Measurements from ENCODE around the gene DDX24. TPM values are rescaled to one million over a fixed set of nuclear protein-coding genes. Genes with fewer than 3 reads are reported as not detected.

The DDX24 gene
- total and polyA plus RNA-seq, 9 of the 15 experiments (the other 6 are each of a cell fraction or from before 2014, with no cell fraction given), result 82.4 to 175 (median 122) TPM

- no peak overlapping the region for H3K9ac ChIP-seq (ENCODE audit: insufficient read depth in 1 of 2, low read depth in 2 of 2, low read length in 2 of 2)
- ATAC-seq (no peak), DNase-seq (ENCODE audit: extremely low read depth in 1 of 4, low spot score in 3 of 4) (no peak), FAIRE-seq (no peak)
- H3K4me1 ChIP-seq (replicated peaks in 1 of 2; ENCODE audit: control insufficient read depth in 2 of 2, insufficient read depth in 2 of 2, low read length in 2 of 2), result peaks cover 0 to 7% of the 10 kb centered on the region in 2 experiments; a peak in 1 of 5 replicates
- H3K27me3 ChIP-seq (ENCODE audit: control insufficient read depth in 2 of 2, insufficient read depth in 2 of 2, low read length in 2 of 2), result peaks cover 0 to 4% of the 10 kb centered on the region in 2 experiments; a peak in 1 of 5 replicates
- no peaks in the 10 kb centered on the region for H3K9me1 ChIP-seq (ENCODE audit: control insufficient read depth, insufficient read depth, low read length)
- H3K9me3 ChIP-seq (replicated peaks; ENCODE audit: control insufficient read depth, insufficient read depth, low read depth, low read length), result no peaks in the 10 kb centered on the region
- peaks cover 6% of the 10 kb centered on the region; the same call in 1 of the 2 replicates for H4K20me1 ChIP-seq (replicated peaks; ENCODE audit: control insufficient read depth, insufficient read depth, low read length)
- no peak overlapping the region for H2AFZ ChIP-seq (ENCODE audit: low read depth, low read length)
- CTCF ChIA-PET (ENCODE audit: low intra/inter-chr PET ratio), result no interaction called here
- no peaks in the 10 kb centered on the region for H3K79me2 ChIP-seq (ENCODE audit: control insufficient read depth, insufficient read depth, low read length)
- no peak overlapping the region for H3K4me2 ChIP-seq (ENCODE audit: insufficient read depth, low read length)
- no peak for TF ChIP-seq REST (IDR thresholded peaks at IDR 0.05; ENCODE audit: borderline replicate concordance)
- TF ChIP-seq REST (CRISPR knock-in tag; IDR thresholded peaks at IDR 0.05; ENCODE audit: low read depth), result no peak
- TF ChIP-seq NR2C1 (IDR thresholded peaks at IDR 0.05), result no peak
- no peak for TF ChIP-seq NR2C1 (tag; IDR thresholded peaks at IDR 0.05)
- no peak for TF ChIP-seq HMGXB4 (CRISPR knock-in tag; IDR thresholded peaks at IDR 0.05)
- no TSS peak for BruUV-seq (replicated peaks)
- no peak overlapping the region for H3K27ac ChIP-seq (ENCODE audit: extremely low read depth, low read depth, low read length)
- no peak overlapping the region for H3K4me3 ChIP-seq
- POLR2A ChIA-PET, result interaction anchor here (0.5 to 1.4 kb wide), 3 partner anchors 9 to 406 kb away, joined by 3 to 5 read pairs (median 3); no protein-coding TSS in a partner anchor
- intact Hi-C loops (cut with micrococcal nuclease) (no loop called here), in situ Hi-C loops (cut with MboI) (no loop called here)
- WGBS (ENCODE audit: insufficient coverage, low coverage, missing lambda C conversion rate), result 25% methylated on average over 9 of the region's 14 CpGs
- no peaks in the 10 kb centered on the region for H3K36me3 ChIP-seq (ENCODE audit: control insufficient read depth, insufficient read depth, low read length)
Observed at GRCh38 chr14:94027566-94028449, 53.2 kb downstream of the DDX24 start.
